Measurements from ENCODE around the gene DDIT4L. TPM values are rescaled to one million over a fixed set of nuclear protein-coding genes. Genes with fewer than 3 reads are reported as not detected.

Gene DDIT4L
- total and polyA plus RNA-seq, 2 of the 8 experiments (the other 6 are each of a cell fraction or from before 2014, with no cell fraction given) = 3.5 to 6.0 TPM

DNA sequence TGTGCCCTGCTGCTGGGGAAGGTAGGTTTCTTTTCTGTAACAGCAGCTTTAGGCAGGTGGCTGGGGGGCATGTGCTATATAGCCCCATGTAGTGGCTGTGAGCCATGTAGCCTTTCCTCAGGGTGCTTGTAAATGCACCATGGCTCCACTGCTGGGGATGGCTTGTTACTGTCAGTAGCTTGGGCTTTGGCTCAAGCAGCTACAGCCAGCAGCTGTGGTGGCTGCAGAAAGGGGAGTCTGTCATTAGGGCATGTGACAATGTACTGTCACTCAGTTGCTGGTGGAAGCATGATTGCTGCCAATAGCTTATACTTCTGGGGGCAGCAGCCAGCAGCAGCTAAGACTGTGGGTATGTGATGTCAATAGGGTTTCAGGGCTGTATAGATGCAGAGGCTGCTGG, 33.9 kb upstream of the DDIT4L start (continued):
- TF ChIP-seq TAF7 (optimal IDR thresholded peaks at IDR 0.05; ENCODE audit: borderline replicate concordance, low read depth, low read length) = no peak
